Esophagus squamous epithelium (tissue), 5 donors: Measurements from ENCODE around the gene MYO16. TPM values are rescaled to one million over a fixed set of nuclear protein-coding genes. Genes with fewer than 3 reads are reported as not detected.

Source experiments
- DNase-seq: peaks from one replicate; lab custom pipeline; 2025; lab: John Stamatoyannopoulos, UW
- H3K27ac ChIP-seq, 4 donors: fragments of 200-600 bp; sonication (generic); one replicate each; pipeline ENCODE4 v1.5.1; 2016 to 2019; ENCODE audit warnings: mild to moderate bottlenecking in 1 of 4
- H3K27me3 ChIP-seq, 4 donors: fragments of 200-600 bp; sonication (generic); 1 replicate in 3 of 4; 2 replicates in 1 of 4; pipeline versions ENCODE4 v1.5.1 to v1.6.0; 2017 to 2021; ENCODE audit warnings: antibody characterized with exemption in 1 of 4
- H3K36me3 ChIP-seq, 3 donors: fragments of 200-600 bp; sonication (generic); one replicate each; pipeline ENCODE4 v1.5.1; 2016 to 2019
- H3K4me1 ChIP-seq, 3 donors: fragments of 200-600 bp; sonication (generic); one replicate each; pipeline ENCODE4 v1.5.1; 2017 to 2019
- H3K4me3 ChIP-seq, 4 donors: fragments of 200-600 bp; sonication (generic); 1 replicate in 3 of 4; 2 replicates in 1 of 4; pipeline ENCODE4 v1.5.1; 2016 to 2019; ENCODE audit warnings: mild to moderate bottlenecking in 2 of 4, moderate library complexity in 1 of 4
- H3K9me3 ChIP-seq, 3 donors: fragments of 200-600 bp; sonication (generic); one replicate each; pipeline ENCODE4 v1.5.1; 2016 to 2019
- CTCF ChIP-seq, 6 experiments: fragments of 450-650 bp in 4 of 6; fragments of 200-600 bp in 2 of 6; sonication (generic) in 2 of 6; IDR thresholded peaks; one replicate each; pipeline ENCODE4 v1.5.1; 2016 to 2019; ENCODE audit warnings: antibody characterized with exemption in 6 of 6, mild to moderate bottlenecking in 4 of 6, moderate library complexity in 4 of 6
- POLR2A ChIP-seq, 4 donors: fragments of 450-650 bp; IDR thresholded peaks; one replicate each; pipeline ENCODE4 v1.6.1; 2017; ENCODE audit warnings: antibody characterized with exemption in 4 of 4, mild to moderate bottlenecking in 4 of 4, moderate library complexity in 3 of 4
- WGBS, 2 donors: methylation state at CpG; one replicate each; pipeline ENCODE4 v1.1.5; 2018; 5-methylcytosine and 5-hydroxymethylcytosine counted together
- intact Hi-C: fragments of 100-400 bp; cut with DNase I; formaldehyde crosslinking; loops from one replicate; pipeline ENCODE4 v1.15.0; 2022
- total RNA-seq, 4 donors: library from RNA; depleted of rRNA; stranded (reverse); fragments of >200 nt; gene quantifications; one replicate each; pipeline ENCODE4 v1.1.0, GENCODE V29; 2016
- donor health status: DM: yes; HTN: yes; CAD: no.

The MYO16 gene
- total RNA-seq, 4 donors from 2014 or later = 0.09 to 2.1 TPM; not detected in 2

- 78 to 84% methylated on average over 14 of the region's 14 CpGs for WGBS, 2 donors
- Histone ChIP-seq H3K36me3 (no peaks in the 10 kb centered on the region), H3K9me3 (no peaks in the 10 kb centered on the region), H3K27ac (peak overlapping the region in 1 of 4 donors; percentile 6), H3K27me3 (no peaks in the 10 kb centered on the region), H3K4me3 (no peak overlapping the region), H3K4me1 (peaks cover 4 to 57% (median 28%) of the 10 kb centered on the region in 3 donors)
- no peak for DNase-seq
- intact Hi-C loops = no loop called here
- no peak for TF ChIP-seq POLR2A (IDR thresholded peaks at IDR 0.05)
- no peak for TF ChIP-seq CTCF (IDR thresholded peaks at IDR 0.05)
Observed at GRCh38 chr13:109159650-109160309, 530.4 kb downstream of the MYO16 start.

- Histone ChIP-seq H3K4me3 (no peak overlapping the region), H3K36me3 (no peaks in the 10 kb centered on the region), H3K27me3 (no peaks in the 10 kb centered on the region), H3K27ac (peak overlapping the region in 3 of 4 donors; percentile 13 to 37 (median 36)), H3K9me3 (no peaks in the 10 kb centered on the region), H3K4me1 (peaks cover 4 to 51% (median 28%) of the 10 kb centered on the region in 3 donors)
- DNase-seq = no peak
- WGBS, 2 donors = 66 to 79% methylated on average over 4 of the region's 4 CpGs
- no peak for TF ChIP-seq POLR2A (IDR thresholded peaks at IDR 0.05)
- TF ChIP-seq CTCF (IDR thresholded peaks at IDR 0.05) = no peak
- intact Hi-C loops = no loop called here
Observed at GRCh38 chr13:109160357-109160756, 530.9 kb downstream of the MYO16 start.

DNA sequence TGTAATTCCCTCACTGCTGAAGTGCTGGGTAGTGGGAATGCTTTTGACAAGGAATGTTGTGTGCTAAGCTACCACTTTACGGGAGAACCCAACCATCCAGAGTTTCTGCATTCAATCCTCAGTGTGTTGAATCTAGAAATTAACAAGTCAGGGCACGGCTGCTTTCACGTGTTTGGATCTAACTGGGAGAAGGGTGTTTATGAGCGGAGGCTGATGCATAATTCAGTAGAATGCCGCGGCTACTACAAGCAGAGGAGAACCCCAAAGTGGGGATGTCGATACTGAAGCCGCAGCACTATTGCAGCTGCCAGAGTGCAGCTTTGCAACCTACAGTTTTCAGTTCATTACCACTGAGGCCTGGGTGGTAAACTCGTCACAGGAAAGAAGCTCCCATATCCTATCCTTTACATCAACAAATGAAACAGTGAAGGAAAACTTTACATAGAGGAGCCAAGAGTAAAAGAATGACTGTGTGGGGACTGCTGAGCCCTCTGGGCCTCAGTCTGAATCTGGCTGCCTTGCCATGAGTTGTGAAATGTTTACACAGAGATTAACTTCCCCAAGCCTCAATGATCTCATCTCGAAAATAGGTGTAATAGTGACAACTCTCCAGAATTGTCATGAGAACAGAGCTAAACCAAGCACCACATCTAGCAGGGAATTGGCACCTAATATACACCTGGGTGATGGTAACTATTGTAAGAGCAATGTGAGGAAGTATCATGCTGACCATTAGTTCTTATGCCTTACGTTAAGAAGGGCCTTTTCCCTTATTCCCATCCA is 531.7 kb downstream of the MYO16 start:
- H3K4me3 ChIP-seq = no peak overlapping the region
- no peak for TF ChIP-seq CTCF (IDR thresholded peaks at IDR 0.05)
- TF ChIP-seq POLR2A (IDR thresholded peaks at IDR 0.05) = no peak
- WGBS, 2 donors = 38 to 69% methylated on average over 9 to 11 of the region's 11 CpGs
- DNase-seq = no peak
- no peaks in the 10 kb centered on the region for H3K27me3 ChIP-seq
- peak overlapping the region; percentile 5 to 37 (median 22) for H3K27ac ChIP-seq
- no peaks in the 10 kb centered on the region for H3K9me3 ChIP-seq
- peaks cover 4 to 44% (median 22%) of the 10 kb centered on the region in 3 donors for H3K4me1 ChIP-seq
- intact Hi-C loops = no loop called here
- no peaks in the 10 kb centered on the region for H3K36me3 ChIP-seq

DNA sequence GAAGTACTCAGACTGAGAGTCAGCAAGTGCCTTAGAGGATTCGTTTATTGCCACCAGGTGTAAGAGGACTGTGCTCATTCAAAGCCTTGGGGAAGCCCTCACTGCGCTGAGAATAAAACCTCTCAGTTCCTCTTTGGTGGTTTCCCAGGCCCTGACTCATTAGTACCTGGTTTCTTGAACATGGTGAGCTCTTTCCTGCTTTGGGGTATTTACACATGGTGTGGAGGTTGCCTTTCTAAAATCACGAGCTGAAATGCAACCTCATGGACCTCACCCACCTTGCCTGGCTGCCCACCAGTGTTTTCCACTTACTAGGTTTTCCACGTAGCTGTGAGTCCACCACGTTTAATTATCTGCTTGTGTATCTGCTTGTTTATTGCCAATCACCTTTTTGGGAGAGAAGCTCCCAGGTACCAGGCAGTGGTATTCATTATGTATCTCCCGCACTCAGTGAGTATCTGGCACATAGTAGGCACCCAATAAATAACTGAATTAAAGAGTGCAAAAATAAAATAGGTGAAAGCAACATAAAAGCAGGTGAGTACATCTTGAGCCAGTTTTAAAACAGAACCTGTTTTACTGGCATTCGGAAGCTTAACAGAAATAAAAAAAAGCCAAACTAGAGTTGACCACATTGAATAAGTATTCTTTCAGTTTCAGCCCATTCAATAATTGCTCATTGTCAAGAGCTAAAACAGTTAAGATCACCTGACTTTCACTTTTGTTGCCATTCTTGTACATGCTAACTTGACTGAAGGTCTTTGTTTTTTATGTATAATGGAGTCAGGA is 533.0 kb downstream of the MYO16 start:
- intact Hi-C loops = no loop called here
- Histone ChIP-seq H3K4me1 (peaks cover 4 to 30% (median 9%) of the 10 kb centered on the region in 3 donors), H3K9me3 (no peaks in the 10 kb centered on the region), H3K27me3 (no peaks in the 10 kb centered on the region), H3K27ac (peak overlapping the region in 2 of 4 donors; percentile 57 to 59), H3K4me3 (no peak overlapping the region), H3K36me3 (no peaks in the 10 kb centered on the region)
- TF ChIP-seq CTCF (IDR thresholded peaks at IDR 0.05) (peak in 1 of 6 experiments; percentile 39), POLR2A (IDR thresholded peaks at IDR 0.05) (no peak)
- DNase-seq = no peak
- WGBS, 2 donors = 41 to 45% methylated on average over 7 of the region's 7 CpGs
